GM18861 (cell line): ENCODE results near the gene SPAG16.

Source experiments
- ATAC-seq: cut with Tn5 transposase; IDR thresholded peaks from one replicate; pipeline ENCODE4 v1.9.1; 2021; ENCODE audit not compliant: unreplicated experiment

The SPAG16 gene

DNA sequence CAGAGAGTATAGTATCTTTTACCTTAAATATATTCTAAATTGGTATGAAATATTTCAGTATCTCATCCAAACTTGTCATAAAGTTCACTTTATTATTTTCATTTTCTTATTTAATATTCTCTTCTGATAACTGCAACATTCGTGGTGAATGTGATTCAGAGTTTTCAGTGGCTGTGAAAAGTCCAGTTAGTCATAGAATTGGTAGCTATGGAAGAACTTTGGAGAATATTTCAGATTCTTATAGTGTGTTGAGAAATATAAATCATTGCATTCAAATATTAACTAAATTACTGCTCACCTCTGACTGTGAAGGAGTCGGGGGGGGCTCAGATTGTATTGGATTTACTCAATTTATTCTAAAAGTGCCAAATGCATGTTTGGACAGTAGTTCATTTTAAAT lies 948.0 kb downstream of the SPAG16 start:
- ATAC-seq: no peak

DNA sequence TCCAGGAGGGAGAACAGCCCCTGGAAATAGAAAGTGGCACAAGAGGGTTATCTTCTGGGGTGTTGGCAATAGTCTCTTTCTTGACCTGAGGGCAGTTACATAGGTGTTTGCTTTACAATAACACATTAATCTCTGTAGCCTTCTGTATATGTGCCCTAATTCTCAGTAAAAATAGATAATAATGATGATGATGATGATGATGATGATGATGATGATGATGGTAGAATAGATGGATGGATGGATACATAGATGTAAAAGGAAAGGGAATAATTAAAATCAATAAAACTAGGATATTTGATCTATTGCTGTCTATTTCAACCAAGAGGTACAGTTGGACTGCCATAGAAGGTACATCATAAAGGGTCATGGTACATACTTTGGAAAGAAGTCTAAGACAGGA lies 948.9 kb downstream of the SPAG16 start:
- ATAC-seq: no peak

DNA sequence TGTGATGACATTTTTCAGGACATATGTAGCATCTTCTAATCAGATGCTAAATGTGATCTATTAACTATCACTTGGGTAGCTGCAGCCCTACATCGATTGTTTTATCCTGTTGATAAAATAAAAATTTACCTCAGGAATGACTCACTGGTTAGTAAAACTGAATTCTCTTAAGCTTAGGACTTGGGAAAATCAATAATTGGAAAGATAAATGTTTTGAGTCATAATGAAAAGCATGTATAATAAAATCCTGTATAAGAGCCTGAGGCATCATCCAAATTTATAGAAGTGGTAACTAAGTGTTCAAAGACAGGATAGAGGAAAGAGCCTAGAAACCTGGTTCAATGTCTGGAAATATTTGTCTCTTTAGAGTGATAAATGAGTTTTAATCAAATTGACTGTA lies 958.5 kb downstream of the SPAG16 start:
- ATAC-seq: no peak

DNA sequence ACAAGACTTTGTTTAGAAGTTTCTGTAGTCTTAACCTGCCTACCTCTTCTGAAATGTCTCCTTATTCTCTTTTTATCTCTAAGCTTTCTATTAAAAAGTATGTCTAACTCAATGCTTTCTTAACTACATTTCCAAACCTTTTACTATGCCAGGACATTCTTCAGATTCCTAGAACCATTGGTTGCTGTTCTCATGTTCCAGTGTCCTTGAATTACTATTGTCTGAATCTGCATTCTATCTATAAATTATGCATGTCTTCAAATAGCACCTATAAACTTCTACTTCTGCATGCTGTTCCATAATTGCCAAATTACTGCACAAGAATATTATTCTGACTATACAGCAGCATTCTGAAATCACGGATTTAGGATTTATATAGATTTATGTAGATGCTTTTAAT lies 960.6 kb downstream of the SPAG16 start:
- ATAC-seq: no peak

DNA sequence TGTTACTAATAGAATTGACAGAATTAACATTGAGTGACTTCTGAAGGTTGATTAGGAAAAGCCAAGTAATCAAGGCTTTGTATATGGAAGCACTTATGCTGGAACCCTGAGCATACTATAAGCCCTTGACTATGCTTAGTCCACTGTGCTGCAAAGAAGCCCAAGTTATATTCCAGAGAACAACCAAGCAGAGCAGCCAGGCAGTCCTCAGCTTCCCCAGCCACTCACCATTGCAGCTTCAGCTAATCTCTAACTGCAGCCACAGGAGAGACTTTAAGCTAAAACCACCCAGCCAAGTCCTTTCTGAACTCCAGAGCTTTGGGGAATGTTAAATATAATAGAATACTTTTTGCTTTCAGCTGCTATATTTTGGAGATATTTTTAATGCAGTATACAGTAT lies 962.2 kb downstream of the SPAG16 start:
- no peak for ATAC-seq

DNA sequence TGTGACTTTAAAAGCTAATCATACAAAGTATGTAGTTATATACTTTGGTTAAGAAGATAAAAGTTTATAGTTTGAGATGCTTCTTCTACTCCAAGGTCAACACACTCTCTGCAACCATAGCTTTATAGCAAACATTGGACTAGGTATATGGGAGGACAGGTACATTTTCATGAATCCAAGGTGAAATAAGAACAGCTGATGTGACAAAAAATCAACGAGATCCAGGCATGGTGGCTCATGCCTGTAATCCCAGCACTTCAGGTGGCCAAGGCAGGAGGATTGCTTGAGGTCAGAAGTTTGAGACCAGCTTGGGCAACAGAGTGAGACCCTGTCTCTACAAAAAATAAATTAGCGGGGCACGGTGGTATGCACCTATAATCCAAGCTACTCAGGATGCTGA lies 963.3 kb downstream of the SPAG16 start:
- no peak for ATAC-seq

DNA sequence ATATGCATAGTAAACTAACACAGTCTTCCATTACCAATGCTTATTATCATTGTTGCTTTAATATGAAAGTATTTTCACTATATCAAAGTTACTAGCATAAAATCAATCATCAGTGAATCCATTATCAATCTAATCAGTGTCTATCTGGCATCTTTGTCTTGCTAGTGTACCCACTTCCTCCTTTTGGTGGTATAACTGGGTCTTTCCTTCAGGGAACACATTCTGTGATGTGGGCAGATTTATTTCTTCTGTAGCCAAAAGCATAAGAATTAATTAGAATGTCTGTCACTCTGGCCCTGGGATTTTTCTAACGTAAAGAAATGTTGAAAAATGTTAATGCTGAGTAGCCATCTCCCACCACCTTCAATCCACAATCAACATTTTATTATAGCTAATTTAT lies 970.8 kb downstream of the SPAG16 start:
- ATAC-seq: no peak

DNA sequence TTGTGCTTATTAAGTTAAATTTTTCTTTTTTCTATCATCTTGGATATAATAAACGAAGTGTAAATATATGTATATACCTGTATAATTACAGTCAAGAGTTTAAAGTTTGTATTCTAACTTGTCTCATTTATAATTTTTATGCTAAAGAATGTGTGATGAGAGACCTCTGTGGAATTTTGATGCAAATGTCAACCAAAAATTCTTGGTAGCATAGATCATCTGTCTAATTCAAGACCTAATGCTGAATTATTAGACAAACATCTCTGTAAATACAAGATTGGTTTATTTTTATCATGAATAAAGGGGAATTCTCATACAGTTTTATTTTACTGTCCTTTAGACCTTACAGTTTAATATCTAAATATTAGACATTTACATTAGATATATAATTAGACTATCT lies 977.4 kb downstream of the SPAG16 start:
- ATAC-seq: no peak

DNA sequence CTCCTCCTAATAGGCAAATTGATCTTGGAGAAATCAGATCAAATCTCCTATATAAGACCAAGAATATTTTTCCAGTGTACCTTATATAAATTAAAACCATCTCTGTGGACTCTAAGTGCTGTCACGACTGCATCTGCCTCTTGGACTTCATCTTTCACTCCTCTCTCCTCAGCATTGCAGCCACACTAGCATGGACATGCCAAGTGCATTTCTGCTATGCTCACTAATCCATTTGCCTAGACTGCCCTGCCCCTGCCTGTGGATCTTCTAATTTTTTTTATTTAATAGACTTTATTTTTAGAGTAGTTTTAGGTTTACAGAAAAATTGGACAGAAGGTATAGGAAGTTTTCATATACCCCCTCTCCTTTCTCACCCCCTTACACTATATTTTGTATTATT lies 979.9 kb downstream of the SPAG16 start:
- no peak for ATAC-seq

DNA sequence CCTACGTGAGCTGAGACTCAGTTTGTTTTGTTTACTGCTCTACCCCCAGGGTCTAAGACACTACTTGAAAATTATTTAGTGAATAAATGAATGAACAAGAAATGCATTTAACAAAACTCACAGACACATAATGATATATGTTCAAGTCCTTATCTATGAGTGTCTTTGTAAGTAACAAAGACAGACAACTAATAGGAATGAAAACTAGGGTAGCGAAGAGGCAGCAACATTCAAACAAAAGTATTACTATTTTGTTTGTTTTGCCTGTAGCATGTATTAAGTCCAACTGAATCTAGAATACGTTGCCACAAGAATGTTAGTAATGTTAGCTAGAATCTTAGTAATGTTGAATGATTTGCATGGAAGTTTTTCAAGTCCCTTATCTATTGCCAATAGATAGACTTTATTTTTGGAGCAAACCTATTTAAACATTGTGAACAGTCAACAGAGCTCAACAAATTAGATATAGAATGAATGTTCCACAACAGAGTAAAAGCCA lies 981.8 kb downstream of the SPAG16 start:
- ATAC-seq: no peak

DNA sequence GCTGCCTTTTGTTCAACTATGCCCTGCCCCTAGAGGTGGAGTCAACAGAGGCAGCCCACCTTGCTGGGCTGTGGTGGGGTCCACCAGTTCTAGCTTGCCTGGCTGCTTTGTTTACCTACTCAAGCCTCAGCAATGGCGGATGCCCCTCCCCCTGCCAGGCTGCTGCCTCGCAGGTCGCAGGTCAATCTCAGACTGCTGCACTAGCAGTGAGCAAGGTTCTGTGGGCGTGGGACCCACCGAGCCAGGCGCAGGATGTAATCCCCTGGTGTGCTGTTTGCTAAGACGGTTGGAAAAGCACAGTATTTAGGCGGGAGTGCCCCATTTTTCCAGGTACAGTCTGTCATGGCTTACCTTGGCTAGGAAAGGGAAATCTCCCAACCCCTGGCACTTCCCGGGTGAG lies 993.6 kb downstream of the SPAG16 start:
- ATAC-seq: no peak

DNA sequence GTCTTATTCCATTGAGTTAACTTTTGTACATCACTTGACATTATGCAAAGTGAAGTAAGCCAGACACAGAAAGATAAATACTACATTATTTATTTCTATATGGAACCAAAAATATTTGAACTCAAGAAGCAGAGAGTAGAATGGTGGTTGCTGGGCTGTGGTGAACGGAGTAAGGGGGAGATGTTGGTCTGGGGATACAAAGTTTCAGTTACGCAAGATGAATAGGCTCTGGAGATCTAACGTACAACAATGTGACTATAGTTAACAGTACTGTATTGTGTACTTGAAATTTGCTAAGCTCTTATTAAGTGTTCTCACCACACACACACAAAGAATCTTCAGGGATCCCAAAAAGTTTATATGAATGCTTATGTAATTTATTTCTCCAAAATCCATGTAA lies 1001.7 kb downstream of the SPAG16 start:
- no peak for ATAC-seq

DNA sequence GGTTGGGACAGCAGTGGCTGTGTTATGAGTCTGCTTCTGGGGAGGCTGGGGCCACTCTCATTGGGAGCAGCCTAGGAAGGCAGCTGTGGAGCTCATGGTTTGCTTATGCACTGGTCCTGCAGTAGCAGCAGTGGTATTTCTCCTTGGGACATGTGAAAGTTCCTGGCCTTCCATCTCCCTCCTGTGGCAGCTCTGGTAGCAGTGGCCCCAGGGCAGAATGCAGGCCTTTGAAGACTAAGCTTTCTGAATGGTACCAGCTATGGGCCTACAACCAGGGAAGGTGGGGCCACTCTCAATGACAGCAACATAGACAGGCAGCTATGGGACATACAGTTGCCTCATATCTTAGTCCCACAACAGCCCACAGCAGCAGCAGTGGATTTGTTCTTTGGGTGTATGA lies 1009.3 kb downstream of the SPAG16 start:
- no peak for ATAC-seq

DNA sequence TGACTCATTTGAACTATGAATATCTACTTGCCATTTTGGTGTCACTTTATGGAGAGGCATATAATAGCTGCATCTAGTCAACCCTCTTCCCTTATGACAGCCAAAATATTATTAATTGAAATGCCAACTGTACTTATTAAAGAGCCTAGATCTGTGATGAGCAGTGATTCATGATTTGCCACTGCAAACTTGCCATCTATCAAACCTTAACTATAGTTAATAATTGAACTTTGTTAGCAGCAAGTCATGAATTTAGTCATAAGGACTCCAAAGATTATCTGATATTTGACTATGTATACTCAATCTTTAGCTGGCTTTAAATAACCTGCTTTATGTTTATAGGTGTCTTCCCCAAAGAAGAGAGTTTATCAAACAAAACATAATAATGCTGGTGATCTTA lies 1010.2 kb downstream of the SPAG16 start:
- no peak for ATAC-seq

DNA sequence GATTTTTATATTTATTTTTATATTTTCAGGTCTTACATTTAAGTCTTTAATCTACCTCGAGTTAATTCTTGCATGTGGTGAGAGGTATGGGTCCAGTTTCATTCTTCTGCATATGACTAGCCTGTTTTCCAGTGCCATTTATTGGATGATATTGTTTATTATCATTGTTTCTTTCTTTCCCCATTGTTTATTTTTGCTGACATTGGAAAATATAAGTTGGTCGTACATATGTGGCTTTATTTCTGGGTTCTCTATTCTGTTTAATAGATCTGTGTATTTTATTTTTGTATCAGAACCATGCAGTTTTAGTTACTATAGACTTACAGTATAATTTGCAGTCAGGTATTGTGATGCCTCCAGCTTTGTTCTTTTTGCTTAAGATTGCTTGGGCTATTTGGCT lies 1013.2 kb downstream of the SPAG16 start:
- no peak for ATAC-seq

DNA sequence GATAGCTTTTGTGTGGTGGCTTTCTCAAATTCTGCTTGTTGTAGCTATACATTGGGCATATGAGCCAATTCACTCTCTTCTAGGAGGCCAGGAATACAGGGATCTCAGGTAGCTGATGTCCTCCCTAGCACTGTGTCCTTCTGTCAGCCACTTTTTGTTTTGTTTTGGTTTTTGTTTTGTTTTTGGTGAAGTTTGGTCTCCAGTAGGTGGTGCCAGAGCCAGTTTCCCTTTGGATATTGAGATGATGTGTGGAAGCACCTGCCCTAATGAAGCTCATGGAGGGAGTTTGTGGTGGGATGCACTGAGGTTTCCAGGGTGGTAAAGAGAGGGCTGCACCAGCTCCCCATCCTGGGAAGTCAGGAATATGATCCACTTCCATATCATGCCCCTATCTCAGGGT lies 1026.1 kb downstream of the SPAG16 start:
- ATAC-seq: peak; percentile 55

DNA sequence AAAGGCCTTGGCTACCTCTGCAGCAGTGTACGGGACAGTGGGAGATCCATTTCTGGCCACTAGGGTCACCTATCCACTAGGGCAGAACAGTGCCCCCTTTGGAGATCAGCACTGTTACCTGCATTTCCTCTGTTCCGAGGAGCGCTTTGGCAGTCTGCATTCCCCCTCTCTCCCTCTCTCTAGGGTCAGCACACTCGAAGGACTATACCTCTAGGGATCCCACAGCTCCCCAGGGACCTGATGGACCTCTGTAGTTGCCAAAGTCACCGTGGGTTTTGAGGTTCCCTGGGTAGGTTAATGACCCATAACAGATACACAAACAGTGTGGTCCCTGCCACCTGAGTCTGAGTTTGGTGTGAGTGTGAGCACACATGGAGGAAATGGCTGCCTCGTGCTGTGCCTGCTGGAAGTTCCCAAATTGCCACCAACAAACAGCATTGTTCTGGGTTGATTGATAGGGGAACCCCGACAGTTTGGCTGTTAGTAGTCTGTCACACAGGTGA lies 1026.8 kb downstream of the SPAG16 start:
- ATAC-seq: peak; percentile 38

DNA sequence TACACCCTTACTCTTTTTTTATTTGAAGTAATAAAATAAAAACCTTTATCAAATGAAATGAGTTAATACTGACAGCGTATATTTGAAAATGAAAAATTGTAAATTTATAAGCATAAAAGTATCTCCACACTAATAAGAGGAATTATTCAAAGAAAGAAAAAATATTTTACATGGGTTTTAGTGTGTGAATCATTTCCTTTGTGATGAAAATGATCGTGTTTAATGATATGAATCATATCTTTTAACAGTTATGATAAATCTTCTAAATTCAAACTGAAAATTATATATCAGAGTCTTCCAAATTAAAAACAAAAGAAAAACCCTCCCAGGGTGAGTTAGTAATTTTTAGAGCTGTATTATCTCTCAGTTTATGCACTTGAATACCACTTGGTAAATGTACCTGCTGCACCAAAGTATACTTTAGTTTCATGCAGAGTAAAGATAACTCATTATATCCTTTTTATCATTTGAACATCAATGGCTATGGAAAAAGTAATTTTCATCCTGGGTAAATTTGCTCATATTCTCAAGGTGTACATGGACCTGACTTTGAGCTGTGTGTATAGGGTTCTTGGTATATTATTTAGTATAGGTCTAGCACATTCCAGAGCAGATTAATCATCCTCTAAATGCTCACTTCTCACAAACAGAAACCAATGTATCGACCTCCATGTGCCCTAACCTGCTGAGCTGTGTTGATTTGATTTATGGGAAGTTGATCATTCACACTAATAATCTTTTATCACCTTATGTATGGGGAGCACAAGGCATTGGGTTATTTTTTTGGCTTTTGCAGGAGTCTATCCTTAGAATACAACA lies 1027.9 kb downstream of the SPAG16 start:
- no peak for ATAC-seq

DNA sequence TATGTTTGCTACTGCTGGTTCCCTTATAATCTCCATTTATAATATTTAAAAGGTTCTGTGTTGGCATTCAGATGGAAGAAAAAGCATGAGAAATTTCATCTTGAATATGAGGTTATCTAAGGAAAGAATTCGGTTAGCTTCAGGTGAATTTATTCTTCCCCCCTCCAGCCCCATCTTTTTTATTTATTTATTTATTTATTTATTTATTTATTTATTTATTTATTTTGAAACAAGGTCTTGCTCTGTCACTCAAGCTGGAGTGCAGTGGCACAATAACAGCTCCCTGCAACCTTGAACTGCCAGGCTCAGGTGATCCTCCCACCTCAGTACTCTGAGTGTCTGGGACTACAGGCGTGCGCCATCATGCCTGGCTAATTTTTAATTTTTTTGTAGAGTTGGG lies 1031.1 kb downstream of the SPAG16 start:
- no peak for ATAC-seq

DNA sequence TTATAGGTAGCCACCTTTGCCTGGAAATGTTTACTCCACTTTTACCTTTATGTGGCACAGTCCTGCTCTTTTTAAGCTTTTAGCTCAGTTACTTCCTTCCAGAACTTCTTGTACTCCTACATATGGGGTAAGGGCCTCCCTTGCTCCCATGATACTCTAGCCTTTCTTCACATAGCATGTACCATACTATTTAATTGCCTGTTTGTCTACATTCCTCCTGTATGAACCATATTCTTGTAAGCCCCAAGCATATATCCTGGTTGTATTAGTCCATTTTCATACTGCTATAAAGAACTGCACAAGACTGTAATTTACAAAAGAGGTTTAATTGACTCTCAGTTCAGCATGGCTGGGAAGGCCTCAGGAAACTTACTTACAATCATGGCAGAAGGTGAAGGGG lies 1035.9 kb downstream of the SPAG16 start:
- no peak for ATAC-seq

DNA sequence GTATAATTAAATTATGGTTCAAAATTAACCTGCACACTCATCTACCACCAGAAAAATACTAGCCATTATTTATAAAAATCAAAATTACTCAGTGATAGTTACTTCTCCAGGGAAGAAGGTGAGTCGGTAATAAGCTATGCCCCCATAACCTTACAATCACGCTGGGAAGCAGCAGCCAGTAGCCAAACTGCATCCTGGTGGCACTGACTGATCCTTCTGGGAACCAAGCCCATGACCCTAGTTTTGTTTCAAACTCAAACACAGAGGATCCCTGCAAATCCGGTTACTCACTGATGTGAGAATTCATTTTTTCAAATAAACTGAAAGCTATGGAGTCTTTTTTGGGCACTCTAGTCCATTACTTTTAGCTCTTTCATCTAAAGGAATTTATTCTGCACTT lies 1038.4 kb downstream of the SPAG16 start:
- no peak for ATAC-seq

DNA sequence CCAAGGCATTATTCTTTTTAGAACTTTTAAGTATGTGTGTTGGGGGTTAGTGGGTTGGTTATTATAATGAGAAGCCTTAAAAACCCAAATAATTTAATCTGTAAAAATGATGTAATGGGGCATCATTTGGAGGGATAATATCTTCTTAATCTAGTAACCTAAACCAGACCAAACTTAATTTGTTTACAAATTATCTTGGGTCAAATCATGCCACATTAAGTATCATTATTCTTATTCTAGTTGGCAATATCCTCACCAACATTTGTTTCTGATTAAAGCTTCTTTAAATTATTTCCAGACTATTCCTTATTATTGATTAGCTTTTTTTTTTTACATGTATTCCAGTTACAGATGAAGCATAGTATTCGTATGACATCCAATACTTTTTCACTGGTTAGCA lies 1041.1 kb downstream of the SPAG16 start:
- ATAC-seq: no peak

DNA sequence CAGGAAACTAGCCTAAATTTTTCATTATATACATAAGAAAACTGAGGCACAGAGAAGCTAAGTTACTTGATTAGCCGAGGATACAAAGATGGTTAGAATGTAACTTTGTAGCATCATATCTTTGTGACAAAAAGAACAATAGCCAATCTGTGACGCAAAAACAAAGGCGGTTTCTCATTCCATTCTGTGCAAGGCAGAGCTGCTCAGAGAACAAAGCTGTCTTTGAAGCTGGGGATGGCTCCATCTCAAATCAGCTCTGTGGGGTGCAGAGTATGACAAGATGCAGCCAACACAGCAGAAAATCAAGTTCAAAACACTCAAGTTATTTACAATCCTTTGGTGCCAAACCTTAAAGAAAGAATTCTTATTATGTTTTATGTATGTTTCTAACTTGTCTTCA lies 1044.7 kb downstream of the SPAG16 start:
- ATAC-seq: no peak
